ENCODE results near the gene TXNDC11.

Gene TXNDC11

GRCh38 chr16:11712122-11712521 lies 30.5 kb downstream of the TXNDC11 start:
- Histone ChIP-seq H3K4me3 (replicated peaks; ENCODE audit: insufficient read depth, low read length) (no peak overlapping the region), H3K27ac (replicated peaks) (no peak overlapping the region), H3K27me3 (ENCODE audit: insufficient read depth, poor library complexity, severe bottlenecking) (no peaks in the 10 kb centered on the region)
- TF ChIP-seq POLR2AphosphoS5 (IDR thresholded peaks at IDR 0.05; ENCODE audit: low read depth): no peak
- no peak for TF ChIP-seq REST (IDR thresholded peaks at IDR 0.05; ENCODE audit: insufficient replicate concordance, low read depth)
- TF ChIP-seq CTCF (IDR thresholded peaks at IDR 0.05; ENCODE audit: insufficient read depth, low read length): no peak
- no peak for TF ChIP-seq SPI1 (IDR thresholded peaks at IDR 0.05; ENCODE audit: borderline replicate concordance, low read depth)
- TF ChIP-seq GABPA (IDR thresholded peaks at IDR 0.05; ENCODE audit: low read depth): no peak
- DNase-seq (ENCODE audit: low read depth in 1 of 2, low spot score in 1 of 2): no peak

DNA sequence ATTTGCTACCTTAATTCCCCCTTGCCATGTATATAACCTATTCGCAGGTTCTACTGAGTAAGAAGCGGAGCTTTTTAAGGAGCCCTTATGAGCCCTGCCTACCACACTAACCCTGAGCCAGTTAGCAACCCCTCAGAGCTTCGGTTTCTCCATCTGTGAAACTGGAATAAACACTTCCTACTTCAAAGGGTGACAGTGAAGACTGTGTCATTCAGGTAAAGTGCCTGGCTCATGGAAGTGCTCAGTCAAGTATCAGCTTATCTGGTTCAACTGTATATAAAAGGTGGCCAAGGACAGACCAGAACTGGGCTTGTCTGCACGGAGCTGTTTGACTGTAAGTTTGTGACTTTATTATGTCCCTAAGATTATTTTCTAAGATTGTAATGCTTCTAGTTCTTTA lies 31.0 kb downstream of the TXNDC11 start:
- TF ChIP-seq POLR2AphosphoS5 (IDR thresholded peaks at IDR 0.05; ENCODE audit: low read depth) (no peak), CTCF (IDR thresholded peaks at IDR 0.05; ENCODE audit: insufficient read depth, low read length) (no peak), REST (IDR thresholded peaks at IDR 0.05; ENCODE audit: insufficient replicate concordance, low read depth) (no peak), SPI1 (IDR thresholded peaks at IDR 0.05; ENCODE audit: borderline replicate concordance, low read depth) (no peak), GABPA (IDR thresholded peaks at IDR 0.05; ENCODE audit: low read depth) (no peak)
- no peak for DNase-seq (ENCODE audit: low read depth in 1 of 2, low spot score in 1 of 2)

GRCh38 chr16:11708421-11708820 lies 34.2 kb downstream of the TXNDC11 start:
- DNase-seq (ENCODE audit: low read depth in 1 of 2, low spot score in 1 of 2): no peak
- Histone ChIP-seq H3K27ac (replicated peaks) (no peak overlapping the region), H3K4me3 (replicated peaks; ENCODE audit: insufficient read depth, low read length) (no peak overlapping the region), H3K27me3 (ENCODE audit: insufficient read depth, poor library complexity, severe bottlenecking) (no peaks in the 10 kb centered on the region)
- TF ChIP-seq POLR2AphosphoS5 (IDR thresholded peaks at IDR 0.05; ENCODE audit: low read depth) (no peak), GABPA (IDR thresholded peaks at IDR 0.05; ENCODE audit: low read depth) (no peak), SPI1 (IDR thresholded peaks at IDR 0.05; ENCODE audit: borderline replicate concordance, low read depth) (no peak), REST (IDR thresholded peaks at IDR 0.05; ENCODE audit: insufficient replicate concordance, low read depth) (no peak), CTCF (IDR thresholded peaks at IDR 0.05; ENCODE audit: insufficient read depth, low read length) (no peak)

More for the DNA sequence above, 31.0 kb downstream of the TXNDC11 start:
- H3K27me3 ChIP-seq (ENCODE audit: insufficient read depth, poor library complexity, severe bottlenecking): no peaks in the 10 kb centered on the region
- no peak overlapping the region for H3K4me3 ChIP-seq (replicated peaks; ENCODE audit: insufficient read depth, low read length)
- H3K27ac ChIP-seq (replicated peaks): no peak overlapping the region

Measured in HL-60 (cell line).